C4-2B (cell line): ENCODE results near the gene PDE4D.

Experiments used
- CTCF ChIP-seq: fragments of 450-650 bp; conservative IDR thresholded peaks from 2 replicates; pipeline ENCODE4 v1.5.1; 2017; ENCODE audit warnings: mild to moderate bottlenecking
- ZFX ChIP-seq: fragments of 450-650 bp; IDR thresholded peaks from 2 replicates; pipeline ENCODE4 v1.6.1; 2017

DNA sequence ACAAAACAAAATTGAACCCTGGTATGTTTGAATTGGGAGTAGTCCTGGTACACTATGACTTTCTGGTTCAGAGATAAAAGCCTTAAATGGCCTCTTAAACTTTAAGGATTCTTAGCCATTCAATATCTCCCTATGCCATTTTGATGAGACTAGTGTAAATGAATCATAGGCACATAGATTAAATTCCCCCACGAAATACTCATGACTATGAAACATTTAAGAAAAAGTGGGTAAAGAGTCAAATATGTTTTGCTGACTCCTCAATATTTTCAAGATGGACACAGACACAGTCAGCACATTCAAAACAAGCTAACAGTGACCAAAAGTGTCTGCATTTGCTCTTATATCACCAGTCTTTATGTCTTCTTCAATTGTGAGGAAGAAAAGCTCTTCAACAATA, 278.3 kb downstream of the PDE4D start:
- TF ChIP-seq CTCF (no peak), ZFX (no peak)
